HepG2 (cell line): ENCODE data around the gene AHSG. TPM values are rescaled to one million over a fixed set of nuclear protein-coding genes. Genes with fewer than 3 reads are reported as not detected.
A peak's percentile ranks its signal among the peaks of the same experiment; 100 is the strongest.

Experiments used
- FOSL2 ChIP-seq: sonication (generic); formaldehyde crosslinking; IDR thresholded peaks from 2 replicates; pipeline ENCODE4 v1.4.0; 2020; ENCODE audit warnings: missing genetic modification reagents
- KDM3A ChIP-seq: IDR thresholded peaks from 2 replicates; pipeline ENCODE4 v1.6.1; 2018; ENCODE audit warnings: low read depth, missing compliant biosample characterization
- MTF2 ChIP-seq: sonication (generic); formaldehyde crosslinking; IDR thresholded peaks from 2 replicates; pipeline ENCODE4 v1.5.0; 2020; ENCODE audit warnings: missing genetic modification reagents, borderline replicate concordance
- MYNN ChIP-seq: sonication (generic); formaldehyde crosslinking; IDR thresholded peaks from 2 replicates; pipeline ENCODE4 v1.4.0; 2020; ENCODE audit warnings: mild to moderate bottlenecking, low read depth, missing genetic modification reagents
- NFYC ChIP-seq: IDR thresholded peaks from 2 replicates; pipeline ENCODE4 v1.6.1; 2016; ENCODE audit warnings: missing genetic modification reagents, missing compliant biosample characterization
- SKI ChIP-seq: fragments of 450-650 bp; IDR thresholded peaks from one replicate; pipeline ENCODE4 v1.6.1; 2018; ENCODE audit warnings: mild to moderate bottlenecking; ENCODE audit not compliant: partially characterized antibody
- TCF12 ChIP-seq, 2 experiments: fragments of 450-650 bp in 1 of 2; sonication (generic) in 1 of 2; formaldehyde crosslinking in 1 of 2; IDR thresholded peaks; 2 replicates each; pipeline versions ENCODE4 v1.6.1 to v1.8.0; 2017 to 2022; ENCODE audit warnings: antibody characterized with exemption in 1 of 2, mild to moderate bottlenecking in 1 of 2, missing genetic modification reagents in 1 of 2, moderate library complexity in 1 of 2
- YY1 ChIP-seq: IDR thresholded peaks from 2 replicates; pipeline ENCODE4 v1.6.1; 2011; ENCODE audit warnings: low read length, low read depth, moderate library complexity, mild to moderate bottlenecking; ENCODE audit not compliant: insufficient read depth, insufficient replicate concordance
- ZNF24 ChIP-seq: fragments of 450-650 bp; IDR thresholded peaks from 2 replicates; pipeline ENCODE4 v1.6.1; 2017; ENCODE audit warnings: antibody characterized with exemption, mild to moderate bottlenecking
- ZNF33B ChIP-seq: sonication (generic); formaldehyde crosslinking; IDR thresholded peaks from 2 replicates; pipeline ENCODE4 v1.5.1; 2020; ENCODE audit warnings: mild to moderate bottlenecking, missing genetic modification reagents
- ZNF558 ChIP-seq: sonication (generic); formaldehyde crosslinking; IDR thresholded peaks from 2 replicates; pipeline ENCODE4 v1.9.0; 2022; ENCODE audit warnings: mild to moderate bottlenecking, missing genetic modification reagents, borderline replicate concordance
- ZNF572 ChIP-seq: sonication (generic); formaldehyde crosslinking; IDR thresholded peaks from 2 replicates; pipeline ENCODE4 v1.5.1; 2020; ENCODE audit warnings: mild to moderate bottlenecking, missing genetic modification reagents
- ZNF883 ChIP-seq: sonication (generic); formaldehyde crosslinking; IDR thresholded peaks from 2 replicates; pipeline ENCODE4 v1.5.1; 2020; ENCODE audit warnings: mild to moderate bottlenecking, missing genetic modification reagents; ENCODE audit errors: not compliant biosample characterization
- polyA plus RNA-seq, 8 experiments: library from polyadenylated mRNA; depleted of rRNA in 3 of 8; stranded (reverse) in 7 of 8; unstranded in 1 of 8; fragments of >200 nt; fragmentation: Illumina TruSeq in 4 of 8; extraction: Trizol in 4 of 8; gene quantifications; 2 replicates each; pipeline versions ENCODE4 v1.2.1 to v1.2.3, GENCODE V29; 2011 to 2016; ENCODE audit warnings: low read depth in 4 of 8, missing spikeins in 1 of 8, mixed read lengths in 1 of 8; ENCODE audit not compliant: insufficient read depth in 1 of 8
- total RNA-seq, 5 experiments: library from RNA; depleted of rRNA; stranded (reverse); fragments of >200 nt; fragmentation: Illumina TruSeq; extraction: Trizol; gene quantifications; 2 replicates each; pipeline ENCODE4 v1.2.3, GENCODE V29; 2016; ENCODE audit warnings: low read depth in 1 of 5
- TF ChIP-seq, protein P1 (sequence below): sonication (generic); formaldehyde crosslinking; IDR thresholded peaks from 2 replicates; pipeline ENCODE4 v1.4.0; 2020; ENCODE audit warnings: mild to moderate bottlenecking, low read depth, missing genetic modification reagents
- TF ChIP-seq, protein P2 (sequence below): sonication (generic); formaldehyde crosslinking; IDR thresholded peaks from 2 replicates; pipeline ENCODE4 v1.5.0; 2020; ENCODE audit warnings: missing genetic modification reagents
- TF ChIP-seq, protein P3 (sequence below): sonication (generic); formaldehyde crosslinking; IDR thresholded peaks from 2 replicates; pipeline ENCODE4 v1.8.1; 2022; ENCODE audit warnings: low read depth, mild to moderate bottlenecking, missing genetic modification reagents
- TF ChIP-seq, protein P4 (sequence below): sonication (generic); formaldehyde crosslinking; IDR thresholded peaks from 2 replicates; pipeline ENCODE4 v1.5.0; 2020; ENCODE audit warnings: missing genetic modification reagents
- TF ChIP-seq, protein P5 (sequence below): sonication (generic); formaldehyde crosslinking; IDR thresholded peaks from 2 replicates; pipeline ENCODE4 v1.4.0; 2020; ENCODE audit warnings: mild to moderate bottlenecking, missing genetic modification reagents

The AHSG gene
- total and polyA plus RNA-seq, 2 of the 13 experiments (the other 11 are each of a cell fraction or from before 2014, with no cell fraction given), result 2,043 to 19,152 TPM

DNA sequence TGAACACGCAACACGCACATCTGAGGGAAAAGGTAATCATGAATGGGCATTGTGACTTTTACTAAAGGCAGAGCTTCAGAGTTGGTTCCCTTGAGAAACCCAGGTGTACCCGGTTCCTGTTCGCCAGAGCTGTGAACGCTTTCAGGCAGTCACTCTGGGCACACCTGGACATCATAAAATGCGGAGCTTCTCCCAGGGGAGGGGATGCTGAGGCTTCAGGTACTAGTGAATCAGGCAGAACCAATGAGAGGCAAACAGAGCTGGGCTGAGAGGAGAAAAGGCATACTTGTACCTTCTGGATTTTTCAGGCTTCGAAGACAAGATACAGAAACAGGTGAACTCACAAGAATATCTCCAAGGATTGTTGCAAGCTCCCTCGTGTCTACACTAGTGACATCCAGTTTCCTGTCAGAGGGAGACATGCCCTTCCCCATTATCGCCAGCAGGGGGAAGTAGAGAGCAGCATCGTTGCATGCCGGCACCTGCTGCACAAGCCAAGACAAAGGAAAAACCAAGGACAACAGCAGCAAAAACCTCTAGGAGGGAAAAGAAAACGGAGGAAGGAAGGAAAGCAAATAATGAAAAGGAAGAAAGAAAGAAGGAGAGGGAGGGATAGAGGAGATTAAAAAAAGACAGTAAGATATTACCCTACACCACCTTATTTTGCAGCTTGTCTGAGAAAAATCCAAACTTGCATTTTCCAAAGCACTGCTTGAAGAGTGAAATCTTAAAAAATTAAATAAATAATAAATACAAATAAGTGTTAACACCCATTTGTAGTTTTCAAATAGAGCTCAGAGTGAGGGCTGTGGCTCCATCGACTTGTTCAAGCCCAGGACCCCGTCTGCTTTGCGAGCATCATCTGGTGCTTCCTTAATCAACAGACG lies 2.0 kb downstream of the AHSG start (continued):
- TF ChIP-seq, protein P1, sequence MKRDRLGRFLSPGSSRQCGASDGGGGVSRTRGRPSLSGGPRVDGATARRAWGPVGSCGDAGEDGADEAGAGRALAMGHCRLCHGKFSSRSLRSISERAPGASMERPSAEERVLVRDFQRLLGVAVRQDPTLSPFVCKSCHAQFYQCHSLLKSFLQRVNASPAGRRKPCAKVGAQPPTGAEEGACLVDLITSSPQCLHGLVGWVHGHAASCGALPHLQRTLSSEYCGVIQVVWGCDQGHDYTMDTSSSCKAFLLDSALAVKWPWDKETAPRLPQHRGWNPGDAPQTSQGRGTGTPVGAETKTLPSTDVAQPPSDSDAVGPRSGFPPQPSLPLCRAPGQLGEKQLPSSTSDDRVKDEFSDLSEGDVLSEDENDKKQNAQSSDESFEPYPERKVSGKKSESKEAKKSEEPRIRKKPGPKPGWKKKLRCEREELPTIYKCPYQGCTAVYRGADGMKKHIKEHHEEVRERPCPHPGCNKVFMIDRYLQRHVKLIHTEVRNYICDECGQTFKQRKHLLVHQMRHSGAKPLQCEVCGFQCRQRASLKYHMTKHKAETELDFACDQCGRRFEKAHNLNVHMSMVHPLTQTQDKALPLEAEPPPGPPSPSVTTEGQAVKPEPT (CRISPR knock-in tag), result peak; percentile 70; the same call in 1 of the 2 replicates
- TF ChIP-seq KDM3A (CRISPR knock-in tag) (no peak), ZNF24 (no peak), YY1 (no peak), ZNF883 (peak; percentile 32), MTF2 (CRISPR knock-in tag) (no peak), SKI (no peak), MYNN (CRISPR knock-in tag) (no peak), FOSL2 (CRISPR knock-in tag) (peak; percentile 27; the same call in 1 of the 2 replicates), ZNF33B (CRISPR knock-in tag) (no peak), ZNF558 (CRISPR knock-in tag) (0 out of 2 replicates have a peak, but pooled peaks have one; percentile 26), NFYC (CRISPR knock-in tag) (peak; percentile 6; the same call in 1 of the 2 replicates), TCF12 (IDR thresholded peaks at IDR 0.05) (no peak), TCF12 (CRISPR knock-in tag; IDR thresholded peaks at IDR 0.05) (no peak), ZNF572 (0 out of 2 replicates have a peak, but pooled peaks have one; percentile 56)
- TF ChIP-seq, protein P2, sequence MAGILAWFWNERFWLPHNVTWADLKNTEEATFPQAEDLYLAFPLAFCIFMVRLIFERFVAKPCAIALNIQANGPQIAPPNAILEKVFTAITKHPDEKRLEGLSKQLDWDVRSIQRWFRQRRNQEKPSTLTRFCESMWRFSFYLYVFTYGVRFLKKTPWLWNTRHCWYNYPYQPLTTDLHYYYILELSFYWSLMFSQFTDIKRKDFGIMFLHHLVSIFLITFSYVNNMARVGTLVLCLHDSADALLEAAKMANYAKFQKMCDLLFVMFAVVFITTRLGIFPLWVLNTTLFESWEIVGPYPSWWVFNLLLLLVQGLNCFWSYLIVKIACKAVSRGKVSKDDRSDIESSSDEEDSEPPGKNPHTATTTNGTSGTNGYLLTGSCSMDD (CRISPR knock-in tag), result no peak
- TF ChIP-seq, protein P3, sequence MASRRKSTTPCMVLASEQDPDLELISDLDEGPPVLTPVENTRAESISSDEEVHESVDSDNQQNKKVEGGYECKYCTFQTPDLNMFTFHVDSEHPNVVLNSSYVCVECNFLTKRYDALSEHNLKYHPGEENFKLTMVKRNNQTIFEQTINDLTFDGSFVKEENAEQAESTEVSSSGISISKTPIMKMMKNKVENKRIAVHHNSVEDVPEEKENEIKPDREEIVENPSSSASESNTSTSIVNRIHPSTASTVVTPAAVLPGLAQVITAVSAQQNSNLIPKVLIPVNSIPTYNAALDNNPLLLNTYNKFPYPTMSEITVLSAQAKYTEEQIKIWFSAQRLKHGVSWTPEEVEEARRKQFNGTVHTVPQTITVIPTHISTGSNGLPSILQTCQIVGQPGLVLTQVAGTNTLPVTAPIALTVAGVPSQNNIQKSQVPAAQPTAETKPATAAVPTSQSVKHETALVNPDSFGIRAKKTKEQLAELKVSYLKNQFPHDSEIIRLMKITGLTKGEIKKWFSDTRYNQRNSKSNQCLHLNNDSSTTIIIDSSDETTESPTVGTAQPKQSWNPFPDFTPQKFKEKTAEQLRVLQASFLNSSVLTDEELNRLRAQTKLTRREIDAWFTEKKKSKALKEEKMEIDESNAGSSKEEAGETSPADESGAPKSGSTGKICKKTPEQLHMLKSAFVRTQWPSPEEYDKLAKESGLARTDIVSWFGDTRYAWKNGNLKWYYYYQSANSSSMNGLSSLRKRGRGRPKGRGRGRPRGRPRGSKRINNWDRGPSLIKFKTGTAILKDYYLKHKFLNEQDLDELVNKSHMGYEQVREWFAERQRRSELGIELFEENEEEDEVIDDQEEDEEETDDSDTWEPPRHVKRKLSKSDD, result no peak
- TF ChIP-seq, protein P4, sequence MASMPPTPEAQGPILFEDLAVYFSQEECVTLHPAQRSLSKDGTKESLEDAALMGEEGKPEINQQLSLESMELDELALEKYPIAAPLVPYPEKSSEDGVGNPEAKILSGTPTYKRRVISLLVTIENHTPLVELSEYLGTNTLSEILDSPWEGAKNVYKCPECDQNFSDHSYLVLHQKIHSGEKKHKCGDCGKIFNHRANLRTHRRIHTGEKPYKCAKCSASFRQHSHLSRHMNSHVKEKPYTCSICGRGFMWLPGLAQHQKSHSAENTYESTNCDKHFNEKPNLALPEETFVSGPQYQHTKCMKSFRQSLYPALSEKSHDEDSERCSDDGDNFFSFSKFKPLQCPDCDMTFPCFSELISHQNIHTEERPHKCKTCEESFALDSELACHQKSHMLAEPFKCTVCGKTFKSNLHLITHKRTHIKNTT (CRISPR knock-in tag), result no peak
- TF ChIP-seq, protein P5, sequence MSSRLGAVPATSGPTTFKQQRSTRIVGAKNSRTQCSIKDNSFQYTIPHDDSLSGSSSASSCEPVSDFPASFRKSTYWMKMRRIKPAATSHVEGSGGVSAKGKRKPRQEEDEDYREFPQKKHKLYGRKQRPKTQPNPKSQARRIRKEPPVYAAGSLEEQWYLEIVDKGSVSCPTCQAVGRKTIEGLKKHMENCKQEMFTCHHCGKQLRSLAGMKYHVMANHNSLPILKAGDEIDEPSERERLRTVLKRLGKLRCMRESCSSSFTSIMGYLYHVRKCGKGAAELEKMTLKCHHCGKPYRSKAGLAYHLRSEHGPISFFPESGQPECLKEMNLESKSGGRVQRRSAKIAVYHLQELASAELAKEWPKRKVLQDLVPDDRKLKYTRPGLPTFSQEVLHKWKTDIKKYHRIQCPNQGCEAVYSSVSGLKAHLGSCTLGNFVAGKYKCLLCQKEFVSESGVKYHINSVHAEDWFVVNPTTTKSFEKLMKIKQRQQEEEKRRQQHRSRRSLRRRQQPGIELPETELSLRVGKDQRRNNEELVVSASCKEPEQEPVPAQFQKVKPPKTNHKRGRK (CRISPR knock-in tag), result no peak
